Measurements from ENCODE around the gene CEP112.

- TF ChIP-seq POLR2A (IDR thresholded peaks at IDR 0.05; ENCODE audit: extremely low read depth, insufficient read length) = no peak
- TF ChIP-seq CTCF (IDR thresholded peaks at IDR 0.05; ENCODE audit: low read depth, low read length) = no peak
- TF ChIP-seq MAX (IDR thresholded peaks at IDR 0.05; ENCODE audit: low read depth, low read length) = no peak
Observed at GRCh38 chr17:66172691-66173223, 19.2 kb downstream of the CEP112 start.

All from NB4 (cell line).